CD4-positive, CD25-positive, alpha-beta regulatory T cell (primary cell): Measurements from ENCODE around the gene TTF2. TPM values are rescaled to one million over a fixed set of nuclear protein-coding genes. Genes with fewer than 3 reads are reported as not detected.

ENCODE experiments used
- ATAC-seq, 2 donors: fragments of 150-1000 bp; cut with Tn5 transposase; one replicate each; pipeline ENCODE4 v1.10.0; 2021; ENCODE audit warnings: low read depth in 2 of 2, moderate number of reproducible peaks in 2 of 2, moderate library complexity in 1 of 2
- DNase-seq, 3 donors: peaks; one replicate each; pipeline versions ENCODE4 v3.0.0 to v3.0.0-alpha.2; 2012 to 2022; ENCODE audit warnings: mixed read lengths in 1 of 3
- H3K27ac ChIP-seq: one replicate; pipeline ENCODE4 v1.7.0; 2013; ENCODE audit warnings: mild to moderate bottlenecking, low read length; ENCODE audit not compliant: insufficient read depth, poor library complexity, severe bottlenecking
- H3K27me3 ChIP-seq: one replicate; pipeline ENCODE4 v1.7.0; 2013; ENCODE audit warnings: low read length; ENCODE audit not compliant: control insufficient read depth, insufficient read depth
- H3K36me3 ChIP-seq: one replicate; pipeline ENCODE4 v1.7.0; 2013; ENCODE audit warnings: mild to moderate bottlenecking, low read length, moderate library complexity; ENCODE audit not compliant: control insufficient read depth, insufficient read depth
- H3K4me1 ChIP-seq: 2 replicates; pipeline ENCODE4 v1.7.0; 2013; ENCODE audit warnings: mild to moderate bottlenecking, low read length; ENCODE audit not compliant: insufficient read depth, control insufficient read depth, poor library complexity, severe bottlenecking
- H3K4me3 ChIP-seq: one replicate; pipeline ENCODE4 v1.7.0; 2013; ENCODE audit warnings: low read depth, mild to moderate bottlenecking, low read length, moderate library complexity
- H3K9me3 ChIP-seq, 2 experiments: 1 replicate in 1 of 2; 2 replicates in 1 of 2; pipeline ENCODE4 v1.7.0; 2013; ENCODE audit warnings: low read length in 2 of 2, mild to moderate bottlenecking in 1 of 2, moderate library complexity in 1 of 2; ENCODE audit not compliant: control insufficient read depth in 2 of 2
- H3K27ac Mint-ChIP-seq, 3 donors: one replicate each; pipeline ENCODE4 v1.8.0; 2020 to 2022; ENCODE audit warnings: mild to moderate bottlenecking in 3 of 3, mixed read lengths in 3 of 3, moderate library complexity in 2 of 3
- H3K27me3 Mint-ChIP-seq: one replicate; pipeline ENCODE4 v1.8.0; 2022; ENCODE audit warnings: mild to moderate bottlenecking, mixed read lengths
- H3K36me3 Mint-ChIP-seq: one replicate; pipeline ENCODE4 v1.8.0; 2020; ENCODE audit warnings: mixed read lengths
- H3K4me1 Mint-ChIP-seq, 4 donors: one replicate each; pipeline ENCODE4 v1.8.0; 2020 to 2022; ENCODE audit warnings: mixed read lengths in 4 of 4, mild to moderate bottlenecking in 1 of 4
- H3K4me3 Mint-ChIP-seq, 4 donors: one replicate each; pipeline ENCODE4 v1.8.0; 2020 to 2022; ENCODE audit warnings: mild to moderate bottlenecking in 4 of 4, mixed read lengths in 4 of 4, moderate library complexity in 3 of 4
- H3K9me3 Mint-ChIP-seq, 7 donors: one replicate each; pipeline ENCODE4 v1.8.0; 2020 to 2022; ENCODE audit warnings: mixed read lengths in 7 of 7, mild to moderate bottlenecking in 3 of 7, moderate library complexity in 2 of 7
- polyA plus RNA-seq, 4 donors: library from polyadenylated mRNA; unstranded; fragments of 300-500 nt; fragmentation: Illumina TruSeq; gene quantifications; one replicate each; pipeline ENCODE4 v1.2.3, GENCODE V29; 2021
- total RNA-seq: library from RNA; stranded (reverse); gene quantifications from one replicate; pipeline ENCODE4 v1.2.3, GENCODE V29; 2022

Gene TTF2
- total and polyA plus RNA-seq, 5 donors from 2014 or later: 5.3 to 58.9 (median 11.1) TPM

DNA sequence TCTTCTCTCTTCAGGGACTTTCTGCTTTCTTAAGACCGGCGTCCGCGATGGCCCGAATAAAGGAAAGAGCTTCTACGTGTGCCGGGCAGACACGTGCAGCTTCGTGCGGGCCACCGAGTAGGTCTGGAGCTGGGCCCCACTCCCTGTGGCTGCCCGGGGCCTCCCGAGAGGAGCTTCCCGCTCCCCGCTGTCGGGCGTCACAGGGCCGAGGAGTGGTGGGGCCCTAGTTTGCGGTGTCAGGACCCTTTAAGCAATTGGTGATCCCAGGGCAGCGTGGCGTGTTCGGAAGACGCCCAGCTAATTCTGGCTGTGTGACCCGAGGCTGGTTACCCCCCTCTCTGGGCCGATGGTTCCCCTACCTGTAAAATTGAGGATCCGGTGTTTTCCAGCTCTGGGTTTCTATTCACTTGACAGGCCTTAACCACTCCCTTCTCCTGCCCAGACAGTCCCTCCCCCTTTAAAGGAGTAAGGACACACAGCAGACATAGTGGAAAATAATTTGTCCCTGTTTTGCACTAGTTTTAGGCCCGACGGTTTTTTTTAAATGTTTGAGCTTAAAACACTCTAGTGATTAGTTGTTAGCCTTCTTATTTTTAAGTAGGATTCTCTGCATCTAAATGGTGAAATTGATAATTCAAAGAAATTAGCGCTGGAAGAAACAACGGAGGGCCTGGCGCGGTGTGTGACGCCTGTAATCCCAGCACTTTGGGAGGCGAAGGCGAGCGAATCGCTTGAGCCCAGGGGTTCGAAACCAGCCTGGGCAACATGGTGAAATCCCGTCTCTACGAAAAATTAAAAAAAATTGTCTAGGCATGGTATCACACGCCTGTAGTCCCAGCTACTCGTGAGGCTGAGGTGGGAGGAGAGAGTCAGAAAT is 553 bp downstream of the TTF2 start:
- Histone ChIP-seq H3K27me3 (no peaks in the 10 kb centered on the region), H3K9me3 (no peaks in the 10 kb centered on the region), H3K36me3 (no peaks in the 10 kb centered on the region), H3K4me1 (peaks cover 55% of the 10 kb centered on the region), H3K27ac (peak overlapping the region; percentile 93), H3K4me3 (peak overlapping the region; percentile 86)
- Mint-ChIP-seq H3K4me3 (no peak overlapping the region), H3K27me3 (no peaks in the 10 kb centered on the region), H3K4me1 (peaks cover 33 to 63% (median 43%) of the 10 kb centered on the region in 4 donors), H3K27ac (peak overlapping the region in 2 of 3 donors; percentile 90 to 92), H3K36me3 (peaks cover 17% of the 10 kb centered on the region), H3K9me3 (no peaks in the 10 kb centered on the region)
- DNase-seq (peak in 2 of 3 donors; percentile 21 to 49), ATAC-seq (peak in 1 of 2 donors; percentile 1)

DNA sequence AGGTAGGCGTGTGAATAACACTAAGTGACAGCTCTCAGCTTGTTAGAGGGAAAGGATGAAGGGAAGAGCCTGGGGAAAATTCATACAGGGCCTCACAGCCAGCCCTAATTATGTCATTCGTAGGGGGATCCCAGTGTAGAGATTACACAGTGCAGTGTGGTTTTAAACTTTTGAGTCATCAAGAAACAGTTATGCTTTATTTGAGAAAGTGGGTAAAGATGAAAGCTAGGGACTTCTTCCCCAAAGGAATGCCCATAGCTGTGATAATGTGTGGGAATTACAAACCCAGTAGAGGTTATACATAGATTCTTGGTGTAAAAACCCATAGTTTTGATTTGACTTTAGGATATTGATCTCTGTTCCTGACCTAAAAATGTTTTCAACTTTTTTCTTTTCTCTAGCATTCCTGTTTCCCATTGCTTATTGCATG is 1.9 kb downstream of the TTF2 start:
- Histone ChIP-seq H3K27me3 (no peaks in the 10 kb centered on the region), H3K27ac (peak overlapping the region; percentile 93), H3K36me3 (no peaks in the 10 kb centered on the region), H3K9me3 (no peaks in the 10 kb centered on the region), H3K4me1 (peaks cover 55% of the 10 kb centered on the region), H3K4me3 (peak overlapping the region; percentile 86)
- H3K27ac Mint-ChIP-seq: peak overlapping the region in 2 of 3 donors; percentile 18 to 30
- H3K27me3 Mint-ChIP-seq: no peaks in the 10 kb centered on the region
- H3K9me3 Mint-ChIP-seq: no peaks in the 10 kb centered on the region
- H3K36me3 Mint-ChIP-seq: peaks cover 22% of the 10 kb centered on the region
- peaks cover 33 to 64% (median 47%) of the 10 kb centered on the region in 4 donors for H3K4me1 Mint-ChIP-seq
- no peak for ATAC-seq
- peak in 2 of 3 donors; percentile 29 to 35 for DNase-seq
- peak overlapping the region in 2 of 4 donors; percentile 56 to 57 for H3K4me3 Mint-ChIP-seq

- no peaks in the 10 kb centered on the region for H3K9me3 Mint-ChIP-seq
- Histone ChIP-seq H3K4me3 (no peak overlapping the region), H3K9me3 (no peaks in the 10 kb centered on the region), H3K27me3 (no peaks in the 10 kb centered on the region), H3K27ac (no peak overlapping the region), H3K36me3 (no peaks in the 10 kb centered on the region), H3K4me1 (peaks cover 29% of the 10 kb centered on the region)
- DNase-seq (no peak), ATAC-seq (no peak)
- no peaks in the 10 kb centered on the region for H3K27me3 Mint-ChIP-seq
- H3K4me3 Mint-ChIP-seq: no peak overlapping the region
- H3K4me1 Mint-ChIP-seq: peaks cover 44 to 75% (median 62%) of the 10 kb centered on the region in 4 donors
- H3K27ac Mint-ChIP-seq: no peak overlapping the region
- H3K36me3 Mint-ChIP-seq: peaks cover 37% of the 10 kb centered on the region
Measured at GRCh38 chr1:117066367-117066766, 6.2 kb downstream of the TTF2 start.

- no peaks in the 10 kb centered on the region for H3K36me3 ChIP-seq
Measured at GRCh38 chr1:117067533-117068370, 7.6 kb downstream of the TTF2 start.

DNA sequence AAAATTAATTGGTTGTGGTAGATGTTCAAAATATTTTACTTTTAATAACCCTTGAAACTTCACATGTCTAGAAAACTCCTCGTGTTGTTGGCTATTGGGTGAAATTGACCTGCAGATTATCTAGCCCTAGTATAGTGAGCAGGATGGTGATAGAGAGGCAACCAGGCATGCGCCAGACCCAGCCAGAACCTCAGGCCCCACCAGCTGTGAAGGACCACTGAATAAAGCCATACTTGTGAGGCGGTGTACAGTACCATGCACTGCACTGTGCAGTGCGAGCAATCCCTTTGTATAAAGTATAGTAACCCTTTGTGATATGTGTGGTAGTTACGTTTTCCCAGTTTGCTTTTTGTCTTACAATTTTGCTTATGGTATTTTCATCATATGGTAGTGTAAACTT is 8.5 kb downstream of the TTF2 start:
- H3K27me3 ChIP-seq: no peaks in the 10 kb centered on the region
- H3K27ac Mint-ChIP-seq: no peak overlapping the region
- H3K4me3 ChIP-seq: no peak overlapping the region
- ATAC-seq (no peak), DNase-seq (no peak)
- peaks cover 9% of the 10 kb centered on the region for H3K4me1 ChIP-seq
- H3K4me1 Mint-ChIP-seq: peaks cover 30 to 53% (median 50%) of the 10 kb centered on the region in 4 donors
- no peaks in the 10 kb centered on the region for H3K9me3 Mint-ChIP-seq
- H3K36me3 Mint-ChIP-seq: peaks cover 31% of the 10 kb centered on the region
- H3K4me3 Mint-ChIP-seq: no peak overlapping the region
- peaks cover 4% of the 10 kb centered on the region for H3K36me3 ChIP-seq
- H3K27ac ChIP-seq: no peak overlapping the region
- H3K9me3 ChIP-seq: no peaks in the 10 kb centered on the region
- H3K27me3 Mint-ChIP-seq: no peaks in the 10 kb centered on the region

More at GRCh38 chr1:117067533-117068370, 7.6 kb downstream of the TTF2 start:
- Mint-ChIP-seq H3K36me3 (peaks cover 38% of the 10 kb centered on the region), H3K27me3 (no peaks in the 10 kb centered on the region), H3K9me3 (no peaks in the 10 kb centered on the region), H3K4me1 (peaks cover 35 to 61% (median 55%) of the 10 kb centered on the region in 4 donors), H3K27ac (peak overlapping the region in 2 of 3 donors; percentile 42 to 62), H3K4me3 (peak overlapping the region in 1 of 4 donors; percentile 8)
- Histone ChIP-seq H3K27ac (no peak overlapping the region), H3K4me3 (no peak overlapping the region), H3K9me3 (no peaks in the 10 kb centered on the region), H3K27me3 (no peaks in the 10 kb centered on the region), H3K4me1 (peaks cover 17% of the 10 kb centered on the region)
- DNase-seq (peak; percentile 21 to 58 (median 36)), ATAC-seq (peak; percentile 60 to 64)

GRCh38 chr1:117069220-117069844 is 9.2 kb downstream of the TTF2 start:
- H3K9me3 ChIP-seq: no peaks in the 10 kb centered on the region
- H3K4me3 ChIP-seq: peak overlapping the region; percentile 16
- Mint-ChIP-seq H3K4me1 (peaks cover 24 to 49% (median 43%) of the 10 kb centered on the region in 4 donors), H3K4me3 (peak overlapping the region in 1 of 4 donors; percentile 17), H3K27me3 (no peaks in the 10 kb centered on the region), H3K36me3 (peaks cover 28% of the 10 kb centered on the region), H3K9me3 (no peaks in the 10 kb centered on the region), H3K27ac (peak overlapping the region; percentile 22 to 68 (median 39))
- no peak overlapping the region for H3K27ac ChIP-seq
- DNase-seq (peak in 1 of 3 donors; percentile 32), ATAC-seq (no peak)
- H3K27me3 ChIP-seq: no peaks in the 10 kb centered on the region
- H3K36me3 ChIP-seq: peaks cover 9% of the 10 kb centered on the region
- peaks cover 6% of the 10 kb centered on the region for H3K4me1 ChIP-seq

DNA sequence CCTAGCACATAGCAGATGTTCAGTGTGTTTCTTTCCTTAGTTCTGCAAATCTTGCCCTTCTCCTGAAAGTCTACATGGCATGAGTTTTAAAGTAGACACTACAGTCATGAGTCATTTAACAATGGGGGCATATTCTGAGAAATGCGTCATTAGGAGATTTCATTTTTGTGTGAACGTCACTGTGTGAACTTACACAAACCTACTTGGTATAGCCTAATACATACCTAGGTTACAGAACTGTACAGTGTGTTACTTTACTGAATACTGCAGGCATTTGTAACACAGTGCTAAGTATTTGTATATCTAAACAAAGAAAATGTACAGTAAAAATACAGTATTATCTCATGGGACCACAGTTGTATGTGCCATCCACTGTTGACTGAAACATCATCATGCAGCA is 10.0 kb downstream of the TTF2 start:
- peak in 1 of 3 donors; percentile 42 for DNase-seq
- Histone ChIP-seq H3K4me3 (no peak overlapping the region), H3K36me3 (peaks cover 15% of the 10 kb centered on the region), H3K27me3 (no peaks in the 10 kb centered on the region), H3K27ac (no peak overlapping the region), H3K4me1 (no peaks in the 10 kb centered on the region), H3K9me3 (no peaks in the 10 kb centered on the region)
- Mint-ChIP-seq H3K9me3 (no peaks in the 10 kb centered on the region), H3K4me1 (peaks cover 24 to 46% (median 38%) of the 10 kb centered on the region in 4 donors), H3K27ac (no peak overlapping the region), H3K4me3 (no peak overlapping the region), H3K27me3 (no peaks in the 10 kb centered on the region), H3K36me3 (peaks cover 36% of the 10 kb centered on the region)
- peak; percentile 48 to 56 for ATAC-seq
